Gastrocnemius medialis (tissue), 4 donors: ENCODE measurements around the gene NAA35. TPM values are rescaled to one million over a fixed set of nuclear protein-coding genes. Genes with fewer than 3 reads are reported as not detected.

Experiments used
- ATAC-seq, 2 donors: fragments of 150-250 bp; one replicate each; pipeline ENCODE4 v1.9.1; 2016
- DNase-seq, 2 donors: peaks; one replicate each; pipeline ENCODE4 v3.0.0-alpha.2; 2019
- H3K27ac ChIP-seq, 4 donors: fragments of 200-600 bp; sonication (generic); 1 replicate in 1 of 4; 2 replicates in 3 of 4; pipeline ENCODE4 v1.5.1; 2016 to 2018; ENCODE audit warnings: mild to moderate bottlenecking in 2 of 4, moderate library complexity in 1 of 4
- H3K27me3 ChIP-seq, 3 donors: fragments of 200-600 bp; sonication (generic) in 2 of 3; 1 replicate in 1 of 3; 2 replicates in 2 of 3; pipeline versions ENCODE4 v1.5.1 to v1.6.0; 2016 to 2019; ENCODE audit warnings: mild to moderate bottlenecking in 1 of 3, moderate library complexity in 1 of 3
- H3K36me3 ChIP-seq, 2 donors: fragments of 200-600 bp; sonication (generic) in 1 of 2; one replicate each; pipeline ENCODE4 v1.5.1; 2017 to 2018
- H3K4me1 ChIP-seq, 2 donors: fragments of 200-600 bp; sonication (generic) in 1 of 2; one replicate each; pipeline ENCODE4 v1.5.1; 2016 to 2017; ENCODE audit warnings: mild to moderate bottlenecking in 2 of 2
- H3K4me3 ChIP-seq, 4 donors: fragments of 200-600 bp; sonication (generic) in 3 of 4; 1 replicate in 1 of 4; 2 replicates in 3 of 4; pipeline ENCODE4 v1.5.1; 2016 to 2019; ENCODE audit warnings: mild to moderate bottlenecking in 2 of 4
- H3K9me3 ChIP-seq, 3 donors: fragments of 200-600 bp; sonication (generic) in 2 of 3; 1 replicate in 1 of 3; 2 replicates in 2 of 3; pipeline ENCODE4 v1.5.1; 2016 to 2019
- CTCF ChIP-seq, 5 experiments: fragments of 450-650 bp in 3 of 5; fragments of 200-600 bp in 2 of 5; sonication (generic) in 2 of 5; IDR thresholded peaks in 4 of 5; conservative IDR thresholded peaks in 1 of 5; 1 replicate in 4 of 5; 2 replicates in 1 of 5; pipeline ENCODE4 v1.5.1; 2016 to 2019; ENCODE audit warnings: antibody characterized with exemption in 5 of 5, mild to moderate bottlenecking in 3 of 5, moderate library complexity in 3 of 5
- POLR2A ChIP-seq, 2 donors: fragments of 450-650 bp; IDR thresholded peaks; one replicate each; pipeline ENCODE4 v1.6.1; 2017; ENCODE audit warnings: antibody characterized with exemption in 2 of 2, mild to moderate bottlenecking in 2 of 2, moderate library complexity in 2 of 2
- in situ Hi-C, 4 donors: fragments of 200-750 bp; cut with MboI; loops; one replicate each; pipeline versions ENCODE4 v1.15.0 to v1.8.0; 2017; ENCODE audit warnings: low sequenced_read_pairs in 4 of 4
- intact Hi-C: fragments of 100-400 bp; cut with DNase I; formaldehyde crosslinking; loops from one replicate; pipeline ENCODE4 v1.15.1; 2023; ENCODE audit warnings: low total_unique reads
- total RNA-seq, 4 donors: library from RNA; depleted of rRNA; stranded (reverse); fragments of >200 nt; gene quantifications; one replicate each; pipeline versions ENCODE4 v1.1.0 to v1.2.3, GENCODE V29; 2016

NAA35 gene
- total RNA-seq, 4 donors from 2014 or later: 22.7 to 26.9 (median 24.5) TPM

- peaks cover 32 to 35% of the 10 kb centered on the region in 2 donors for H3K4me1 ChIP-seq
These were observed 8.8 kb downstream of the NAA35 start for GRCh38 chr9:85949586-85950335.

GRCh38 chr9:85959955-85960354 lies 19.0 kb downstream of the NAA35 start:
- DNase-seq: no peak
- no peaks in the 10 kb centered on the region for H3K9me3 ChIP-seq
- H3K36me3 ChIP-seq: peaks cover 2 to 12% of the 10 kb centered on the region in 2 donors
- intact Hi-C loops (no loop called here), in situ Hi-C loops (no loop called here)
- no peak overlapping the region for H3K27ac ChIP-seq
- no peak overlapping the region for H3K4me3 ChIP-seq
- no peak for ATAC-seq
- H3K4me1 ChIP-seq: peaks cover 0 to 8% of the 10 kb centered on the region in 2 donors
- TF ChIP-seq POLR2A (IDR thresholded peaks at IDR 0.05): no peak
- no peak for TF ChIP-seq CTCF (IDR thresholded peaks at IDR 0.05 in 4 of 5, conservative IDR thresholded peaks at IDR 0.05 in 1 of 5)
- no peaks in the 10 kb centered on the region for H3K27me3 ChIP-seq

More at GRCh38 chr9:85949586-85950335, 8.8 kb downstream of the NAA35 start:
- in situ Hi-C loops: loop anchor here in 1 of 4 donors (25.0 kb wide), 1 partner anchor 338 kb away; the partner anchor contains the start of gene ISCA1
- peaks cover 0 to 9% of the 10 kb centered on the region in 2 donors for H3K36me3 ChIP-seq
- no peak for DNase-seq
- peak overlapping the region; percentile 9 to 54 (median 54) for H3K27ac ChIP-seq
- TF ChIP-seq POLR2A (IDR thresholded peaks at IDR 0.05): no peak
- TF ChIP-seq CTCF (IDR thresholded peaks at IDR 0.05 in 4 of 5, conservative IDR thresholded peaks at IDR 0.05 in 1 of 5): no peak
- no peaks in the 10 kb centered on the region for H3K9me3 ChIP-seq
- intact Hi-C loops: loop anchor here (10.0 kb wide), 3 partner anchors 405 to 1975 kb away; partner anchors contain the start of genes CTSL and TUT7
- no peak overlapping the region for H3K4me3 ChIP-seq
- ATAC-seq: no peak
- no peaks in the 10 kb centered on the region for H3K27me3 ChIP-seq

GRCh38 chr9:85960688-85961093 lies 19.7 kb downstream of the NAA35 start:
- no peak overlapping the region for H3K4me3 ChIP-seq
- no peak for TF ChIP-seq CTCF (IDR thresholded peaks at IDR 0.05 in 4 of 5, conservative IDR thresholded peaks at IDR 0.05 in 1 of 5)
- no peak for TF ChIP-seq POLR2A (IDR thresholded peaks at IDR 0.05)
- intact Hi-C loops (no loop called here), in situ Hi-C loops (no loop called here)
- peak overlapping the region in 1 of 4 donors; percentile 27 for H3K27ac ChIP-seq
- DNase-seq: no peak
- peaks cover 4 to 19% of the 10 kb centered on the region in 2 donors for H3K36me3 ChIP-seq
- ATAC-seq: no peak
- H3K4me1 ChIP-seq: peaks cover 0 to 8% of the 10 kb centered on the region in 2 donors
- no peaks in the 10 kb centered on the region for H3K9me3 ChIP-seq
- no peaks in the 10 kb centered on the region for H3K27me3 ChIP-seq

GRCh38 chr9:85964526-85964925 lies 23.6 kb downstream of the NAA35 start:
- no peak for ATAC-seq
- no peaks in the 10 kb centered on the region for H3K27me3 ChIP-seq
- no peak overlapping the region for H3K27ac ChIP-seq
- no peak overlapping the region for H3K4me3 ChIP-seq
- no peak for DNase-seq
- in situ Hi-C loops: no loop called here
- H3K4me1 ChIP-seq: peaks cover 0 to 8% of the 10 kb centered on the region in 2 donors
- H3K36me3 ChIP-seq: peaks cover 3 to 29% of the 10 kb centered on the region in 2 donors
- intact Hi-C loops: no loop called here
- no peak for TF ChIP-seq CTCF (IDR thresholded peaks at IDR 0.05 in 4 of 5, conservative IDR thresholded peaks at IDR 0.05 in 1 of 5)
- no peak for TF ChIP-seq POLR2A (IDR thresholded peaks at IDR 0.05)
- H3K9me3 ChIP-seq: no peaks in the 10 kb centered on the region
